ENCODE measurements around the gene TLR10.

- TF ChIP-seq CTCF (conservative IDR thresholded peaks at IDR 0.05; ENCODE audit: low read length) (no peak), EZH2phosphoT487 (IDR thresholded peaks at IDR 0.05; ENCODE audit: borderline replicate concordance) (no peak)
Measured at GRCh38 chr4:38791010-38791409, 8.2 kb upstream of the TLR10 start.
